HG03575 (cell line): Measurements from ENCODE around the gene CDK14.

ENCODE experiments used
- ATAC-seq: cut with Tn5 transposase; IDR thresholded peaks from one replicate; pipeline ENCODE4 v1.9.1; 2021; ENCODE audit not compliant: unreplicated experiment, insufficient number of reproducible peaks, low FRiP score; ENCODE audit errors: extremely low read depth

The CDK14 gene

DNA sequence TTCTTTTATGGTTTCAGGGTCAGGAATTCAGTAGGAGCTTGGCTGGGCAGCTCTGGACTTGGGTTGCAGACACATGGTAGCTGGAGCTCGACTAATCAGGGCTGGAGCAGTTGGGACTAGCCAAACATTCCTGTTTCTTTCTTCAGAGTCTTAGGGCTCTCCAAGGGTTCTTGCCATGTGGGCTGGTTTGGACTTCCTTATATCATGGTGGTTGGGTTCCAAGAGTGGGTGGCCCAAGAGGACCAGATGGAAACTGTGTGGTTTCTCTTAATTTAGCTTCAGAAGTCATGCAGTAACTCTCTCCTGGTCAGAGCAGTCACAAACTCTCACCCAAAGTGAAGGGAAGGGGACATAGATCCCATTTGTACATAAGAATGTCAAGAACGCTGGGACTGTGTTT, 398.0 kb downstream of the CDK14 start:
- ATAC-seq: no peak

- ATAC-seq: no peak
Measured at GRCh38 chr7:90994601-90995000, 398.5 kb downstream of the CDK14 start.

- ATAC-seq: no peak
Measured at GRCh38 chr7:90995996-90996395, 399.9 kb downstream of the CDK14 start.

GRCh38 chr7:90999989-91000979, 404.2 kb downstream of the CDK14 start:
- ATAC-seq: no peak

DNA sequence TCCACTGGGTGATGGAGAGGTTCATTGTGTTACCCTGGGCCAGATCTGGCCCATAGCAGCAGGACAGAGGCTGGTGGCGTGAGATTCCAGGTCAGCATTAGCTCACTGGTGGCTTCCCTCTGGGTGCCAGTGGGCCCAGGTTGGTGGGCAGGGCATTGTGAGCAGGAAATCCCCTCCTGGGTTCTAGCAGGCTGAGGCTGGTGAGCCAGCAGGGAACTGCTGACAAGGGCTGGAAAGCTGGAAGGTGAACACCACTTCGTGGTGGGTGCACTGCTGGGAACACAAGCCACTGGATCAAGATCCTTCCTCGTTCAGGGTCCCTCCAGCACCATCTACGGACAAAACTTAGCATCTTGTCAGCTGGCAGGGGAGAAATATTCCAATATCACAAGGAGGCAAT, 408.9 kb downstream of the CDK14 start:
- ATAC-seq: no peak

DNA sequence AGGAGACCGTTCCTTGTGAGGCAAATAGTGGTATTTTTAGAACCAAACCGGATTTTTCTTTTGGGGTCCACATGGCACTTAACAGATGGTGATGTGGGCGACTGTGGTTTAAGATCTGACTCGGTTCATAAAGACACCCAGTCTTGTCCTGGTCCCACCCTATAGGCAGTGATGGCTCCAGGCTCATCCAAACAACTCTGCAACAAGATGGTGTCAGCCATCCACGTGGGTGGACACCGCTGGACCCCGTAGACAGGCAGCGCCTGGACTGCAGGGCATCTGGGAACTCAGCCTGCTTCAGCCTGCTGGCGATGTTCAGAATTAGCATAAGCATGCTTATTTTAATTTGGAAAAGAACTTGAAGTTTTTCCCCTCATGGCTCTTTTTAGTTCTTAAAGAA, 409.7 kb downstream of the CDK14 start:
- ATAC-seq: no peak

DNA sequence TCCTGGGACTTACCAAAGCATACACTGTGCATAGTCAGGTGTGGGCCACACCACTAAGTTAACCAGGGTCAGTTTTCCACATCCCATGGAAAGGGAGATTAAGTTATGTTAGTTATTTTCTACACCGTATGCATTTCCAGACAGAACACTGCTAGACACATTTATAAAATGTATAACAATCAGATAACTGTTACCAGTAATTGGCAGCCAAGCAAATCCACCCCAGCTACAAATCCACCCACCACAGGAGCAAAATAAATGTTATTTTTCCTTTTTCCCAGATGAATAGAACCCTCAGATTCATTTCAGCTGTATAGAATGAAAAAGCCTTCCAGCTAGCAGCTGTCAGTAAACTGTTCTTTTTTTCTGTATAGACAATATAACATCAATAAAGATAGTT, 411.2 kb downstream of the CDK14 start:
- ATAC-seq: no peak

DNA sequence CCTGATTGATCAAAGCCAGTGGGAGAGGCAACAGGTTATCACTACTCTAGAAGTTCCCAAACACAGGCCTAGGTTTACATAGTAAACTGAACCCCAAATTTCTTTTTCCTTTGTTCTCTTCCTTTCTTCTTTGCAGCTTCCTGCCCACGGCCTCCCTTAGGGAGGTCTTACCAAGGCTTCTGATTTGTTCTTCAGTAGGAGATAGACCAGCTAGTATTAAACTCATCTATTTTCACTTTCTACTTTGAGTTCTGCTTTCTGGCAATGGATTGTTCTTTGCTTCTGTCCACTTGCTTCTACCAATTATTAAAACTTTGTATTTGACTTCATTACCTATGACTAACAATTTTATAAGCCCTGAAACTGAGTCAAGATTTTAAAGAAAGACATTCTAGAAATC, 417.0 kb downstream of the CDK14 start:
- no peak for ATAC-seq

GRCh38 chr7:91019686-91020385, 423.7 kb downstream of the CDK14 start:
- no peak for ATAC-seq

- no peak for ATAC-seq
Measured at GRCh38 chr7:91020636-91021385, 424.7 kb downstream of the CDK14 start.

- no peak for ATAC-seq
Measured at GRCh38 chr7:91021956-91022355, 425.8 kb downstream of the CDK14 start.

DNA sequence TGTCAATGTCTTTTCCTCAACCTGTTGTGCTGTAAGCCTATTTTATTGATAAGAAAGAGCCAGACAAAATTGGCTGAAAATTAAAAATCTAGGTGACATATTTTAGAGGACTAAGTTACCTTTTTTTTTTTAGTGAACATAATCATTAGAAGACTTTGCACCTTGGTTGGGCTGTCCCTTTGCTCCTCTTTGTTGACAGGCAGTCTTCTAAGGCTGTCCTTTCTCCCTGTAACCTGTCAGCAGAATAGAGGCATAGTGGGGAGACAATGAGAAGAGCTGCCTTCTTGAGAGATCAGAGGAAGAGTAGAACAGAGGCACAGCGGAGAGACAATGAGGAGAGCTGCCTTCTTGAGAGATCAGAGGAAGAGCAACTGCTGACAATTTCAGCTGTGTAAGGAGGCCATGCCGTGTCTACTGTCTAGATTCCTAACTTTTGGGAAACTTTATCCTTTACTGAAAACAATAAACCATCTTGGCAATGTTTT, 429.8 kb downstream of the CDK14 start:
- no peak for ATAC-seq

DNA sequence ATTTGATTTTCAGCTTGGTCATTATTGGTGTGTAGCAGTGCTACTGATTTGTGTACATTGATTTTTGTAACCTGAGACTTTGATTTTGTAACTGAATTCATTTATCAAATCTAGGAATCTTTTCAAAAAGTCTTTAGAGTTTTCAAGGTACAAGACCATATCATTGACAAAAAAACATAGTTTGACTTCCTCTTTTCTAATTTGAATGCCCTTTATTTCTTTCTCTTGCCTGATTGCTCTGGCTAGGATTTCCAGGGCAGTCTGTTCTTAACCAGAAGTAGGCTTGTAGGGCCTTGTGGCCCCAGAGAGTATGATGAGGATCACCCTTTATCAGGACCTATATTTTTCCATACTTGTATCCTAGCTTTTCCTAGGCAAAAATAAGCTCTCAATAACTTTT, 433.6 kb downstream of the CDK14 start:
- ATAC-seq: no peak

DNA sequence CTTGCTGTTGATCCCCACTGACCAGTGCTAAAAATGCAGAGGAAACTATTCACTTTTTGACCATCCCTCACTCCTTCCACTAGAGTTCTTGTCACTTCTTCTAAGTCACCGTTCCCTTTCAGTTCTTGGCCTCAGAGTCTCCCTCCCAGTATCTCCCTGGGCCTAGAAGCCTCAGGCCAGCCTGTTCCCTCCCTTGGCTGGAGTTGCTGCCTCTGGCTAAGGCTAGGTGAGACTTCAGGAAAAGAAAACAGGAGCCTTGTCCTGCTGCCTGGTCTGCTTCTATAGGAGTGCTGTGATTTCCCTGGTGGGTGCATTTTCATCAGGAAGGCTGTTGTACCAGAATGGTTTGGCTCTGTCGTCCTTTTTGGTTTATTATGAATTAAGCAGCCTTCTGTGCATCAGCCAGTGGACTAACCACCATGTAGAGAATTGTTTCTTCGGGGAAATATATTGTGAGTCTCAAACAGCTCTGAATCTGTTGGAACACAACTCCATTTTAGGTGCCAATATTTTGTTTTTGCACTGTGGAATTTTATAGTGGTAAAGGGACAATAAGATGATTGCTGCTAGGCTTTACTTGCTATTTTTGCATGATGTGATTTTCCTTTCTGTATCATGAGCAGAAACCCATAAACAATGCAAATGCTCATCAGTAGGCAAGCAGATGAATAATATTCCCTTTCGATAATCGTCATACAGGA, 434.7 kb downstream of the CDK14 start:
- no peak for ATAC-seq

DNA sequence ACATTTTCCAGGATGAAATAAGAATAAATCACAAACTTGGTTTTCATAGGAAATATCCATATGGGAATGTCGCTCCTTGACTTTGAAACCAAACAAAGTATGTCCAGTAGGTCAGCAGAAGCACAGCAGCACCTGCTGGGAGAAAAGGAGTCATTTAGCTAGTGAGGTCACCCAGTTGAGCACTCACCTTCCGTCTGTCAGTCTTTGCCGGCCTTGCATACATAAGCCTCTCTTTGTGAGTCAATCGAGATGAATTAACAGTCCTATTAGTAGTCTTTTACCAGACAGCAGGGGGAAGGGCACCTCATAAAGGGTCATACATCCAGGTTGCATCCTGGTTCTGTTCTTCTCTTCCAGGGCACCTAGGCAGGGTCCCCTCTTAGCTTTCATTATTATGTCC, 435.6 kb downstream of the CDK14 start:
- no peak for ATAC-seq

- ATAC-seq: no peak
Measured at GRCh38 chr7:91033574-91033973, 437.5 kb downstream of the CDK14 start.

- no peak for ATAC-seq
Measured at GRCh38 chr7:91034459-91035368, 438.6 kb downstream of the CDK14 start.

DNA sequence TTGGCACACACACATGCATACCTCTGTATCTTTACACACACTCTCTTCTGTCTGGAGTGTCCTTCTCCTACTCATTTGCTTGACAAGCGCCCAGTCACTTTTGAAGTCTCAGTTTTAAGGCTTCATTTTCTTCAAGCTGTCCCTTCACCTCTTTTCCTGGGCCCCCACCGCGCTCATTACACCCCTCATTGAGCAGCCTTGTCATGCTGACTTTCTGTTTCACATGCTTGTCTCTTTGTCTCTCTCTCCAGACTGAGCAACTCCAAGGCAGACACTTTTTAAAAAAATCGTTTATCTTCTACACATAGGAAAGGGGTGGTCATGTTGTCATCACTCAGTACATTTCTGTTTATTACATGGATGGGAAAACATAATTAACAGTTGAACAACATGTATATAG, 442.9 kb downstream of the CDK14 start:
- ATAC-seq: no peak
